AG10803 (cell line): ENCODE measurements around the gene C9orf72.

ENCODE experiments used
- DNase-seq: peaks from one replicate; pipeline ENCODE4 v3.0.0; 2010; ENCODE audit warnings: low read depth
- H3K4me3 ChIP-seq: 2 replicates; pipeline ENCODE4 v1.5.1; 2011; ENCODE audit warnings: mild to moderate bottlenecking, low read length, control low read depth
- TF ChIP-seq, protein P1 (sequence below): conservative IDR thresholded peaks from 2 replicates; pipeline ENCODE4 v1.5.1; 2011; ENCODE audit warnings: mild to moderate bottlenecking, low read length, control low read depth, inconsistent platforms

C9orf72 gene

DNA sequence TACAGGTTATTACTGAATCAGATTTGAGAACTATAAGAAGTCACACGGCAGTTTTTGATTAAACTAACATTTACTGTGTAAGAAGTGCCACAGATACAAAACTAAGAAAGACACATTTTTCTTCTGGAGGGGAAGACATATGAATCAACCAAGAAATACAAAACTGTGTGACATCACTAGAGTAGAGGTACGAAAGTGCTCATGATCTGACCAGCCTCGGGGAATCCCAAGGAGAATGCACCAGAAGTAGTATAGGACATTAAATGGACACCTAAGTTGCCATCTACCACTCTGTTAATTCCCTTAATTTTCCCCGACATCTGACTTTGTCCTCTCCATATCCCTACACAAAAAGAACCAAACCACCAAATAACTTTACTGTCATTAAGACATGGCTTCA, 54.5 kb downstream of the C9orf72 start:
- no peak overlapping the region for H3K4me3 ChIP-seq
- no peak for DNase-seq

DNA sequence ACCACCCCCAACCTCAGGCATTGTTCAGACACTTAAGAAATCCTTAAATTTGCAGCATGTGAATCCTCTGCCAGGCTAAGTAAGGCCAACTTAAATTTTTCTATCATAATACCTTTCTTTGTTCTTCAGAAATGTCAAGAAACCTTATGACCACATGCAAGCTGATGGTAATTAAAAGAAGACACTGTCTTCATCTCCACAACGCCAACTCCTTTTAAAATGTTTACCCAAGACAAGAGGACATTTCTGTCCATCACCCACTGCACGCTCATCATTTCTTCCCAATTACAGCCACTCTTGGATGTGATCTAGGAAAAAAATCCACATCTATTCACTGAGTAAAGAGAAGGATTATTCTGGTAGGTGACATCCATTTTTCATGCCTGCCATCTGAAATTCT, 55.3 kb downstream of the C9orf72 start:
- no peak overlapping the region for H3K4me3 ChIP-seq
- DNase-seq = no peak
- TF ChIP-seq, protein P1, sequence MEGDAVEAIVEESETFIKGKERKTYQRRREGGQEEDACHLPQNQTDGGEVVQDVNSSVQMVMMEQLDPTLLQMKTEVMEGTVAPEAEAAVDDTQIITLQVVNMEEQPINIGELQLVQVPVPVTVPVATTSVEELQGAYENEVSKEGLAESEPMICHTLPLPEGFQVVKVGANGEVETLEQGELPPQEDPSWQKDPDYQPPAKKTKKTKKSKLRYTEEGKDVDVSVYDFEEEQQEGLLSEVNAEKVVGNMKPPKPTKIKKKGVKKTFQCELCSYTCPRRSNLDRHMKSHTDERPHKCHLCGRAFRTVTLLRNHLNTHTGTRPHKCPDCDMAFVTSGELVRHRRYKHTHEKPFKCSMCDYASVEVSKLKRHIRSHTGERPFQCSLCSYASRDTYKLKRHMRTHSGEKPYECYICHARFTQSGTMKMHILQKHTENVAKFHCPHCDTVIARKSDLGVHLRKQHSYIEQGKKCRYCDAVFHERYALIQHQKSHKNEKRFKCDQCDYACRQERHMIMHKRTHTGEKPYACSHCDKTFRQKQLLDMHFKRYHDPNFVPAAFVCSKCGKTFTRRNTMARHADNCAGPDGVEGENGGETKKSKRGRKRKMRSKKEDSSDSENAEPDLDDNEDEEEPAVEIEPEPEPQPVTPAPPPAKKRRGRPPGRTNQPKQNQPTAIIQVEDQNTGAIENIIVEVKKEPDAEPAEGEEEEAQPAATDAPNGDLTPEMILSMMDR = no peak

More for the DNA sequence above, 54.5 kb downstream of the C9orf72 start:
- TF ChIP-seq, protein P1 = no peak

- DNase-seq = peak; percentile 5
- TF ChIP-seq, protein P1 = no peak
- no peak overlapping the region for H3K4me3 ChIP-seq
These were observed 58.7 kb downstream of the C9orf72 start for GRCh38 chr9:27514551-27514950.

- TF ChIP-seq, protein P1 = no peak
- no peak for DNase-seq
- H3K4me3 ChIP-seq = no peak overlapping the region
These were observed 61.5 kb downstream of the C9orf72 start for GRCh38 chr9:27511771-27512170.

DNA sequence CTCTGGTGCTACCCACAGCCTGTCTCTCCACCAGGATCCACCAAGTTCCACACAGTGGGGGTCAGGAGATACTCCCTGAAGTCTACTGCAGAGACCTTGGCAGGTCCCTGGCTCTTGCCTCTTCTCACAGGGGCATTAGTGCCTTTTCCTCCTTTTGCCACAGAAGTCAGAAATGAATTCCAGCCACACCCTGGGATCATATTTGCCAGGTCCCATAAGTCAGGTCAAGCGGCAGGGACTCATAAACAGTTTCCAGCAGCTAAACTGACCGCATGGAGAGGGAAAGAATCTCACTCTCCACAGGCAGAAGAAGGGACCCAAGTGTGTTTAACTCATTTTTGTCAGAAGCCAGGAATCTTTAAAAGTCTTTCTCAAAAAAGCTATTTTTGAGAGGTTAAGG, 62.5 kb downstream of the C9orf72 start:
- TF ChIP-seq, protein P1 = no peak
- no peak for DNase-seq
- H3K4me3 ChIP-seq = no peak overlapping the region

GRCh38 chr9:27506981-27507380, 66.3 kb downstream of the C9orf72 start:
- no peak overlapping the region for H3K4me3 ChIP-seq
- TF ChIP-seq, protein P1 = no peak
- no peak for DNase-seq

DNA sequence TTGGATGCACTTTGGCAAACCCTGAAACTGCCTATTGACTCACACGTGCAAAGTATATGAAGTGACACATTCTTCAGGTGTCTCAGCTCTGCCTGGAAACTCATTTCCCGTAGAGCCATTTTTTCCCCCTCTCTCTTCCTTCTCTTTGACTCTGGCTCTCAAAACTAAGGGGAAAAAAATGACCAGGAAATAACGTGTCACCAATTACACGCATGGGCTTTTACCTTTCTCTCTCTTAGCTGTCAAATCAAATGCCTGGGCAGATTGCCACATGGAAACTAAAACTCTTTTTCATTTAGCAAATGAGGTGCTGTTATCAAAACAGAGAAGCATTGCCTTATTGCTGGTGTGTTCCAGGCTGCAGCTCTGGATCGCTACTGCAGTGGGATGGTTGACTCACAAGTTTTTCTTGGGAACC, 67.5 kb downstream of the C9orf72 start:
- TF ChIP-seq, protein P1 = no peak
- H3K4me3 ChIP-seq = no peak overlapping the region
- no peak for DNase-seq
